Activated CD4-positive, alpha-beta T cell treated with anti-CD3 and anti-CD28 coated beads, Interleukin-2, Interleukin-4, amounts not matched to agents 100 ng/mL and 50 ng/mL, durations not matched to agents 16 hours and 8 hours (primary cell): Measurements from ENCODE around the gene LAMC3.
"Not testable (repeated sequence)": the region's sequence is repeated elsewhere in the genome, so short reads cannot be mapped to it uniquely, and the experiment has no call there.

ENCODE experiments used
- DNase-seq: peaks from one replicate; pipeline ENCODE4 v3.0.0-alpha.2; 2020; ENCODE audit warnings: low spot score

Gene LAMC3

DNA sequence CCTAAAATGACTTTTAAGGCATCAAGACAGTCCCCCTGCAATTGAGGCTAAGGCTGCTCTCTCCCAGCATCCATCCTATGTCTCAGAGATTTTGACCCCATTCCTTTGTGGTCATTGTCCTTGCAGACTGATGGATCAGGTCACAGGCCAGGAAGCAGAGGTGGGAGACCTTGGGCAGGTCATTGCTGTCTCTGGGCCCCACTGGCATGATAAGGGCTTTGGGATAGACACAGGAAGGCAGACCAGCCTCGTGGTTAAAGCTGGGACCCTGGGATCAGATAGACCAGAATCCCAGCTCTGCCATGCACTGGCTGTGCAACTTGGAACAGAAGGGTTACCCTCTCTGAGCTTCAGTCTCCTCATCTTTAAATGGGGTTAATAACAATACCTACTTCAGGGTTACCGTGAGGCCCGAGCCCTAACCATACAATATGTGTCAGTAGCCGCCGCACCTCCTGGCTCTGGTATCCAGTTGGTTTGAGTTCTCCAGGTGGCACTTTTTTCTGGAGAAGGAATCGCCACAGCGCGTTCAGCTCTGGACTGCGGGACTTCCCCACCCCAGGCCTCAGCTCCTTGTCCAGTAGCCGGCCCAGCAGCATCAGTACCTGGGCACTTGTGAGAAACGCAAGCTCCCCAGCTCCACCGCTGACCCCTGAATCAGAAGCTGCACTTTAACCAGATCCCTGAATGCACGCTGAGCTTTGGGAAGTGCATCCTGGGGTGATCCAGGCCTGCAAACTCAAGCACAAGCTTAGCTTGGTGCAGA, 21.4 kb downstream of the LAMC3 start:
- no peak for DNase-seq

DNA sequence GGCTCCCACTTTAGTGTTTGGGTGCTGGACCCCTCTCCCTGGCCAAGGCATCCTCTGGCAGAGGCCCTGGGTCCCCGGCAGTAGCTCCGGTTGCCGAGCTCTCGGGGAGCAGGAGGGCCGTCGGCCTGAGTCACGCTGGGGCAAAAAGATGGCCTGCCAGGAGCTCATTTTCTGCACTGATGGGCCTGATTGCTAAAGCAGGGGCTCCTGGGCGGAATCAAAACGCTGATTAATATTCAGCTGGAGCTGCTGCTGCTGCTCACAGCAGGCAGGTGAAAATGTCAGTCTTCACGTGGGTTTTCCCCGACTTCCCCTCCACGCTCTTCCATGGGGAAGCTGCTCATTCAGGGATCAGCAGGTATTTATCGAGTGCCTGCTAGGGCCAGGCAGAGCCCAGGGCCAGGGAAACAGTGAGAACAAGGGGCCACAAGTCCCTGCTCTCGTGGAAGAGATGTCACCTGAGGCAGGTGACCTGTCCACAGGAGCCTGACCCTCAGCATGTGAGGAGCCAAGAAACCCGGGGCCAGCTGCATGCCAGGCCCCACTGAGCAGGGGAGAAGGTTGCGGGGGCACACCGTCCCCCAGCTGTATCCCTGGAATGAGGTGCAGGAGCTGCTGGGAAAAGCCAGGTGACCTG, 22.1 kb downstream of the LAMC3 start:
- no peak for DNase-seq

DNA sequence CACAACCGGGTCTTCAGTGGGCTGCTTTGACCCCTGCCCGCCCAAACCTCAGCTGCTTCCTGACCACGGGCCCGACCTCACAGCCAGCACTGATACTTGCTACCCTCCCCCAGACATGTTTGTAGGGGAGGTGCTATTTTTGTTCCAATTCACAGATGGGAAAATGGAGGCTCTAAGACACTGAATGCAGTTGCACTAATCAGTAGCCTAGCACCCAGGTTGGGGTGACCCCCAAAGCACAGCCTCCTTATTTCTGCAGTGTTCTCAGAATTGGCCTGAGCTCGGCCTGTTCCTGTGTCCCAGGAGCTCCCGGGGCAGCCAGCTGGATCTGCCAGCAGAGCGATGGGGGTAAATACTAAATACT, 22.6 kb downstream of the LAMC3 start:
- DNase-seq, result no peak

DNA sequence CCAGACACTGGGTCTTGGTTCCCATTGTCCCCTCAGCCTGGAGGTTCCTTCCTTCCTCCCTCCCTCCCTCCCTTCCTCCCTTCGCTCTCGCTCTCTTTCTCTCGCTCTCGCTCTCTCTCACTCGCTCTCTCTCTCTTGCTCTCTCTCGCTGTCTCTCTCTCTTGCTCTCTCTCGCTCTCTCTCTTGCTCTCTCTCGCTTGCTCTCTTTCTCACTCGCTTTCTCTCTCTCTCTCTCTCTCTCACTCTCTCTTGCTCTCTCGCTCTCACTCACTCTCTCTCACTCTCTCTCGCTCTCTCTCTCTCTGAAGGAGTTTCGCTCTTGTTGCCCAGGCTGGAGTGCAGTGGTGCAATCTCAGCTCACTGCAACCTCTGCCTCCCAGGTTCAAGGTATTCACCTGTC, 23.4 kb downstream of the LAMC3 start:
- DNase-seq, result no peak

DNA sequence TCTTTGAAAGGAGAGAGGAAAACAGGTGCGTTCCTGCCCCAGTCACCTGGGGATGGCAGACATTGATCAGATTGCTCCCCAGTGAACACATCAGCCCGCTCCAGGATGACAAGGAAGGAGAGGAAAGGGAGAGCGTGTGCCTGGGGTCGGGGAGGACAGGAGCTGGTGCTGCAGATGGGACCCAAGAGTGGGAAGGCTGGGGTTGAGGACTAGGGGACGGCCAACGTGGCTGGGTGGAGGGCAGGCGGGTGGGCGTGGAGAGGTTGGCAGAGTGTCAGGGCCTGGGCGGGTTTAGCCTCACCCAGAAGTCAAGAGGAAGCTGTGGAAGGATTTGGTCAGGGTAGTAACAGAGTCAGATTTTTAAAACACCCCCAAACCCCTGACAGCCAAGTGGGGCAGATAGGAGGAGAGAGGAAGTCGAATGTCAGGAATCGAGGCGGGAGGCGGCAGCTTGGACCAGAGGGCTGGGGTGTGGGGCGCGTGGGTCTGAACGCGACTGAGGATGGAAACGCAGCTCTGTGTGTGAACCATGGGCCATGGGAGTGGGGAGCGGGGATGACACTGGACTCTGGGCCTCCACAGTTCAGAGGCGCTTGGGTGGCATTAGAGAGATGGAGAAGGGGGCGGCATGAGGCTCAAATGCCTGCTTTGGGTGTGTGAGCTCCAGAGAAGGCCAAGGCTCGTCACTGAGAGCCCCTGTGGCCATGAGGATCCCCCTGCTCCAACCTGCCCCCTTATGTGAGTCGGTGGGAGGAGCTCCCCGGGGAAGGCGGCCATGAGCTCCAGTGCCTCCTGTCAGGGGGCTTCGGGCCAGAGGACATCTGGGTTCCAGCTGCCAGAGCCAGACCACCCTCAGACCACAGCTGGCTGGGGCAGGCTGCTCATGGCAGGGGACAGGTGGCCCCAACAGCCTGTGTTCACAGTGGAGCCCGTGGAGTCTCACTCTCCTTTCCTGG, 24.6 kb downstream of the LAMC3 start:
- no peak for DNase-seq

DNA sequence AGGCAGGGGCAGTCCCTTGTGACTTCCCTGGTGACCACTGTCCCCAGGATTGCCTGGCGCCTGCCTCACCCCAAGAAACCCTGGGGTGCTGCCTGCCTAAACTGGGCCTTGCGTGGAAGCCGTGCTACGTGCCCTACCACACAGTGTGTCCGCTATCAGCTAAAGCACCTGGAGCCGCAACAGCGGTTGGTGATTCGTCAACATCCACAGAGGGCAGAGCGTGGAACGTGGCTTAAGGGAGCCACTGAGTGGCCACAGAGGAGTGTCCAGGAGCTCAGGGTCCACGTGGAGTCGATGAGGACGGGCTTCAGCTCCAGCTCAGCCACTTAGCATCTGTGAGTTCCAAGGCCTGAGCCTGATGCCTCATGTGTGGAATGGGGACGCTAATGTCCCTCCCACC, 25.3 kb downstream of the LAMC3 start:
- no peak for DNase-seq

DNA sequence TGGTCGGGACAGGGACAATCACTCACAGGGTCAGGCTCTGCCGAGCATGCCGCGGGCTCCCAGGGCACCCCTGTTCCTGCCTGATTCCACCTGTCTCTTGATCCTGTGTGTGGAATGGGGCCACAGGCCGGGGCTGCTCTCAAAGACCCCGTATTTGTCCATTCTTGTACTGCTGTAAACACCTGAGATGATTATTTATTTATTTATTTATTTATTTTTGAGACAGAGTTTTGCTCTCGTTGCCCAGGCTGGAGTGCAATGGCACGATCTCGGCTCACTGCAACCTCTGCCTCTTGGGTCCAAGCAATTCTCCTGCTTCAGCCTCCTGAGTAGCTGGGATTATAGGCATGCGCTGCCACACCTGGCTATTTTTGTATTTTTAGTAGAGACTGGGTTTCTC, 25.8 kb downstream of the LAMC3 start:
- DNase-seq, result not testable (repeated sequence)

DNA sequence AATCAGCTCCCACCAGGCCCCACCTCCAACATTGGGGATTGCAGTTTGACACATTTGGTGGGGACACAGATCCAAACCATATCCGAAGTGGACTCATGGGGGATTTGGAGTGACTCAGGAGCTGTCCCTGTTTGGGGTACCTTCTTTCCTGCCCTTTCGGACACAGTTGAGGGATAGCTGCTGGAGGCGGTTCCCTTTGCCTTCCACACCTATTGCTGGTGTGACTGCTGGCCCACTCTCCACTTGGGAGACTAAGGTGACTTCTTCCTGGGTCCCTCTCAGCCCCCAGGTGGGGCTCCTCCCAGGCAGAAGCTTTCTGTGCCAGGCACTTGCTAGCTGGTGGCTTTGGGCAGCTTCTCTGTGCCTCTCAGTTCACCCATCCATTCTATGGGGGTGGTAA, 26.6 kb downstream of the LAMC3 start:
- no peak for DNase-seq

DNA sequence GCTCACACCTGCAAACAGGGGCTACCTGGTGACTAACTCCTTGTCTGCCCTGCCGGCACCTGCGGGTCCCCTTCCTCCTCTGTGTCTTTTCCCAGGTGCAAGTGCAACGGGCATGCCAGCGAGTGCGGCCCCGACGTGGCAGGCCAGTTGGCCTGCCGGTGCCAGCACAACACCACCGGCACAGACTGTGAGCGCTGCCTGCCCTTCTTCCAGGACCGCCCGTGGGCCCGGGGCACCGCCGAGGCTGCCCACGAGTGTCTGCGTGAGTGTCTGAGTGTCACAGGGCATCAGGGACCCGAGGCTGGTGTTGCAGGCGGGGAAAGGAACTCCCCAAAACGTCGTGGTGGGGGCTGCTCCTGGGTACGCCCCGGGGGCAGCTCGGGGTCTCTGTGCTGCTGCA, 27.1 kb downstream of the LAMC3 start:
- DNase-seq, result no peak

DNA sequence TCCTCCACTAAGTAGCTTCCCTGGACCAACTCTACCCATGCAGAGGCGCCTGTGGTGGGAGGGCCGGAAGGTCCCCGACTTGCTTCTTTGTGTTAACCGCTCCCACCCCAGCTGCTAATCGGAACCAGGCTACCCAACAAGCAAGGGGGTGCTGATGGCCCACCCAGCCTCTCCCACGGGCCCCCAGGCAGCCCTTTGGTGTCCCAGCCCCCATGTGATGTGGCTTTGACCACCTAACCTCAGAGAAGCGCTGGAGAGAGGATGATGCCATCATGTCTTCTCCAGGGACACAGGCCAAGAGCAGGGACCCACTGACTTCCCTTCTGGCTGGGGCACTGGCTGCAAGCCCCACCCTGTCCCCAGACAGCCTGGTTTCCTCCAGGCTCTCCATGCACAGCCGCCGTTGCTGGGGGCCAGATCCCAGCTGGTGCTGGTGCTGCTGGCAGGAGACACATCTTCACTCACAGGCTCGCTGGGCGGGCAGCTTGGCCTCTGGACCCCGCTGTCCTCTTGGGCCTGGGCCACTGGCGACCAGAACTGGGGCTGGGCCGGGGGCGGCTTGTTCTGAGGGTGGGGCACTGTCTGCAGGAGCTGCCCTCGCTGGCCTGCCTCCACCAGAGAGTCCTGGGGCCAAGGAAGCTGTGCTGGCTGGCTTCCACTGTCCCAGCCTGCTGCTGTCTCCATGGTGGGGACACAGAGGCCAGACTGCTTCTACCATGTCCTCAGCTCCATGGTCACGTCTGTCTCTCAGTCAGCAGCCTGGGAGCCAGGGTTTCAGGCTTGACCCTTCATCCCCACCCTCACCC, 27.8 kb downstream of the LAMC3 start:
- no peak for DNase-seq

DNA sequence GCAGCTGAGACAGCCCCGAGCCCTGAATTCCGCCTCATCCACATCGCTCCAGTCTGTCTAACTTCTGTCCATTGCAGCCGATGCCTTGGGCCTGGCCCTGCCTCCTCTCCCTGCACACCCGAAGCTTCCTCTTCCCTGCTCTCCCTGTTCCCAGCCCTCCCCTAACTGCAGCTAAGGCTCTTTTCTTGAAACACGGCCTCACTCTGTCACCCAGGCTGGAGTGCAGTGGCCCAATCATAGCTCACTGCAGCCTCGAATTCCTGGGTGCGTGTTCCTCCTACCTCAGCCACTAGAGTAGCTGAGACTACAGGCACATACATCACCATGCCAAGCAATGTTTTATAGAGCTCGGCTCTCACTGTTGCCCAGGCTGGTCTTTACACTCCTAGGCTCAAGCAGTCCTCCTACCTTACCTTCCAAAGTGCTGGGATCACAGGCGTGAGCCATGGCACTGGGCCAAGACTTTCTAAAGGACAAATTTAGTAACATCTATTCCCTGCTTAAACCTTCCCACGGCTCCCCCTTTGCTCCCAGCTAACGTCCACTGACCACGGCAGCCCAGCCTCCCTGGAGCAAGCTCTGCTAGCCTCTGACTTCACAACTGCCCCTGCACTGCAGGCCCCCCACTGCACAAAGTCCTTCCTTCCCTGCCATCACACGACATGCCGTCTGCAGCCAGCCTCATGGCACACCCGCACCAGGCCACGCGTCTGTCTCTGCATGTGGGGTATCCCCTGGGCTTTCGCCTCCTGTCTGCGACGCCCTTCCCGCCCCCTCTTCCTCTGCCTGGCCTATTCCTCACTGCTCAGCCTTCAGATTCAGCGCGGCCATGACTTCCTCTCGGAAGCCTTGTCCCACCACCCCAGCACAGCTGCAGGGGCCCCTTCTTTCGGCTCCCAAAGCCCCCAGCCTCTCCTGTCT, 28.6 kb downstream of the LAMC3 start:
- DNase-seq, result no peak

DNA sequence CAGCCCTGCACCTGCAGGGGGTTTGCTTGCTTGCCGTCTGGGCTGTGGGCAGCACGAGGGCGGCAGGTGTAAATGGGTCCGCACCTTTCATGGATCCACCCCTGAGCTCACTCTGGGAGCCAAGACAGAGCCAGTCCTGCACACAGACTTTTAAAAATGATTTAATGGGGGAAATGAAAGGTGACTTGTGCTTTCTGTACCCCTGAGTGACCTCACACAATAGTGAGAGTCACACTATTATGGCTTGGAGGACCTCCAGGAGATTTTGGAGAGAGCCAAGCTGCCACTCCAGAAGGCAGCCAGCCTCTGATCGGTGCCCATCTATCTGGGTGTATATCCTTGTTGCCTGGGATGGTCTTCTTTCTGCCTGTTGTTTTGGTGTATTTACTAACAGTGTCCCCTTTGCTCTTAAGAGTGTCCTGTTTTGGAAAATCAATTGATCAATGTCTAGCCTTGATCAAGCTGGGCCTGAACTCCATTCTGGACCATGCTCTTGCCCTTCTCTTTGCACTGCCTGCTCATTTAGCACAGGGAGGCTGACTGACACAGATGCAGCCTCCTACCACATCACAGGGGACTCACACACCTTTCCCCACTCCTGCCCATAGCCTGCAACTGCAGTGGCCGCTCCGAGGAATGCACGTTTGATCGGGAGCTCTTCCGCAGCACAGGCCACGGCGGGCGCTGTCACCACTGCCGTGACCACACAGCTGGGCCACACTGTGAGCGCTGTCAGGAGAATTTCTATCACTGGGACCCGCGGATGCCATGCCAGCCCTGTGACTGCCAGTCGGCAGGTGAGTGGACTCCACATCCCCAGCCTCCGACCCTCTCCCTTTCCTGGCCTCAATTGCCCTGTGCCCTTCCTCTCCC, 29.5 kb downstream of the LAMC3 start:
- no peak for DNase-seq

DNA sequence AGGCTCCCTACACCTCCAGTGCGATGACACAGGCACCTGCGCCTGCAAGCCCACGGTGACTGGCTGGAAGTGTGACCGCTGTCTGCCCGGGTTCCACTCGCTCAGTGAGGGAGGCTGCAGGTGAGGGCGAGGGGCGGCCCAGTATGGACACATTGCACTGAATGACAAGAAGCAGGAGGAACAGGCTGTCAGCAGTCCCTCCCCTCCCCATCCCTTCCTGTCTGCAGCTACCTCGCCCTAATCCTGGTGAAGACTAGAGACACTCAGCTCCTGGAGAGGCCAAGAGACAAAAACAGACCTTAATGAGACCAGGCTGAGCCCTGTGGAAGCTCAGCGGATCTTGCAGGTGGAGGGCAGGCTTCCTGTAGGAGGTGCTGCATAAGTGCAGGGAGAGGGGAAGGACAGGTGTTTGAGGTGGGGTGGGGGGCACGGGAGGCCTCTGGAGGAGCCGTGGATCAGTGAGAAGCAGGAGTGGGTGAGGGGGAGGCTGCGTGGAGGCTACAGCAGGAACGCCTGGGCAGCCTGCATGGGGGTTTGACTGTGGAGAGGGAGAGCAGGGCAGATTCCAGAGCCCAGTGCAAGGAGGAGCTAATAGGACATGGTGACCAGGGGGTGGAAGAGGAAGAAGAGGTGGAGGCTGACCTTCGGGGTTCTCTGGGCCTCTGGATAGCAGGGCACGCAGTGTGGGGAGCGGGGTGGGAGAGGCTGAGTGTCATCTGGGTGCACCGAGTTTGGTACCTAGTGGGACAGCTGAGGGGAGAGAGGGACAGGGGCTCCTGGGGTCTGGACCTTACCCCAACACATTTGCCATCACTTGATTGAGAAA, 30.4 kb downstream of the LAMC3 start:
- no peak for DNase-seq

DNA sequence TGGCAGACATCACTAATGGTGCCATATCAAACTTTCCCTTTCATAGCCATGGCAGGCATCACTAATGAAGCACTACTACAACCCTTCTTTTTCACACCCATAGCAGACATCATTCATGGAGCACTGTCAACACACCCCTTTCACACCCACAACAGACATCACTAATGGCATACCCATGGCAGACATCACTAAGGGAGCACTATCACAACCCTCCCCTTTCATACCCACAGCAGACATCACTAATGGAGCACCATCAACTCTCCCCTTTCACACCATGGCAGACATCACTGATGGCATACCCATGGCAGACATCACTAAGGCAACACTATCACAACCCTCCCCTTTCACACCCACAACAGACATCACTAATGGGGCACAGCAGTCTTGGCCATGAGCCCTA, 33.7 kb downstream of the LAMC3 start:
- no peak for DNase-seq

DNA sequence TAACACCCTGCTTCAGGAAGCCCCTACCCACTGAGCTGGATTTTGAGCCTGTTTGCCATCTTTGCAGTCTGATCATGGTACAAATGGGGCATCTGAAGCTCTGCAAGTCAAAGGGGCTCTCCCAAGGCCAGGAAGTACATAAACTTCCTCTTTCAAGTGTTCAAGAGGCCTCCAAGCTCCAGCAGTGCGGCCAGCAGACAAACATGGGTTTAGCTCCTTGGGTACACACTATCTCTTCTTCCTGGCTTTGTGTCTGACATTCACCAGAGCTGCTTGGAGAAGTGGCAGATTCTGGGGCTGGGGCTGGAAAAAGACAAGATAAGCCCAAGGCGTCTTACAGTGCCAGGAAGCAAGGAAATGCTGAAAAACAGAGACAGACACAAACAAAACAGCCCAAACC, 34.1 kb downstream of the LAMC3 start:
- no peak for DNase-seq

DNA sequence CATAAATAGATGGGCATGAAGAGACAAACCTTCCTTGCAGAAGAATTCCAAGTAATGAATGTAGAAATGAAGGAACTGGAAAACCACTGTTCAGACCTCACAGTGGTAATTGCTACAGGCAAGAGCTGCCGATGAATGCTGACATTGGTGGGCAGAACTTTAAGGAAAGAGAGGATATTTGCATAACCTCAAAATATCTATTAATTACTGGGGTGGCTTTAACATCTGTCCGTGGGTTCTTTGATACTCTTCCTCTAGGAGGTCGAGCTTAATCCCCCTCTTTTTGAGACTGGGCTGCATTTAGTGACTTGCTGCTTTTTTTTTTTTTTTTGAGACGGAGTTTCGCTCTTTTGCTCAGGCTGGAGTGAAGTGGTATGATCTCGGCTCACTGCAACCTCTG, 34.7 kb downstream of the LAMC3 start:
- no peak for DNase-seq

DNA sequence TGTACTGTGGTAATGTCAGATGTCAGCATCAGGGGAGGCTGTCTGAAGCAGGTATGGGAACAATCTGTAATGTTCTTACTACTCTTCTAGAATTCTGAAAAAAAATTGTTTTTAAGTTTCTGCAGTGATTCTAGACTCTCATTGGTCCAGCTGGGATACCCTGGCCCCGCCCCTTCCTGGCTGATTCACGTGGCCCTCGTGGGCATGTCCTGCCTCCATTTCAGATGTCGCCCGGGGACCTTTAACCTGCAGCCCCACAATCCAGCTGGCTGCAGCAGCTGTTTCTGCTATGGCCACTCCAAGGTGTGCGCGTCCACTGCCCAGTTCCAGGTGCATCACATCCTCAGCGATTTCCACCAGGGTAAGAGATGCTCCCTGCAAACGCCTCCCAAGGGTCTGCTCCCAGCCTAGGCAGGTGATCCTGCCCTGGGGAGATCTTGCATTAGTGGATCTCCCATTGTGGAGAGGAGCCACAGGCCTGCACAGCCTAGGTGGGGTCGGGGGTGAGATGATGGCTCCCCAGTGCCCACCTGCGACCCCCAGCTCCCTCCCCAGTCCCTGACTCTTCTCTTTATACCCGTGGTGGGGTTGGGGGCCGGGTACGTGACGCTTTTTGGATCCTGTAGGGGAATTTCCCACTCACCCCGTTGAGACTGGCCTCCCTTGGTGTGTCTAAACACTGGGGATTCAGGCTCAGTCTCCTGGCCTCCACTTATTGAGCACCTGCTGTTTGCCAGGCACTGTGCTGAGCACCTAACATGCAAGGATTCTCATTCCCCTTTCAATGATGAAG, 36.5 kb downstream of the LAMC3 start:
- DNase-seq, result peak; percentile 9

DNA sequence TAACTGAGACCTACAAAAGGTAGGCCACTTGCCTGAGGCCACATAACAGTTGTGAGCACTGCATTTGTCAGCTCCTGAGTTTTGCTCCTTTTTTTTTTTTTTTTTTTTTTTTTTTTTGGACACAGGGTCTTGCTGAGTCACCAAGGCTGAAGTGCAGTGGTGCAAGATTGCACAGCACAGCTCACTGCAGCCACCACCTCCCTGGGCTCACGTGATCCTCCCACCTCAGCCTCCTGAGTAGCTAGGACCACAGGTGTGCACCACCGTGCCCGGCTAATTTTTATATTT, 37.1 kb downstream of the LAMC3 start:
- DNase-seq, result no peak
